Mucosa of descending colon (tissue), 3 donors: ENCODE data around the gene POLA2. TPM values are rescaled to one million over a fixed set of nuclear protein-coding genes. Genes with fewer than 3 reads are reported as not detected.
"Not testable (repeated sequence)": the region's sequence is repeated elsewhere in the genome, so short reads cannot be mapped to it uniquely, and the experiment has no call there.

Experiments used
- ATAC-seq: fragments of 200-7000 bp; cut with Tn5 transposase; one replicate; pipeline ENCODE4 v1.9.1; 2020; ENCODE audit warnings: mild to moderate bottlenecking, moderate library complexity
- DNase-seq, 3 donors: peaks; one replicate each; pipeline ENCODE4 v3.0.0-alpha.2; 2020
- H3K36me3 ChIP-seq: fragments of 200-600 bp; one replicate; pipeline ENCODE4 v1.8.0; 2021; ENCODE audit warnings: low read depth, mild to moderate bottlenecking
- H3K4me1 ChIP-seq: fragments of 200-600 bp; one replicate; pipeline ENCODE4 v1.8.0; 2021; ENCODE audit warnings: low read depth, mild to moderate bottlenecking
- H3K4me3 ChIP-seq: fragments of 200-600 bp; one replicate; pipeline ENCODE4 v1.8.0; 2021; ENCODE audit warnings: mild to moderate bottlenecking
- H3K9me3 ChIP-seq: fragments of 200-600 bp; one replicate; pipeline ENCODE4 v1.8.0; 2021; ENCODE audit warnings: mild to moderate bottlenecking
- intact Hi-C, 2 donors: fragments of 100-400 bp; cut with DNase I in 1 of 2; cut with micrococcal nuclease in 1 of 2; formaldehyde crosslinking; loops; one replicate each; pipeline versions ENCODE4 v1.11.0 to v1.11.1; 2022; cut with DNase I, micrococcal nuclease
- total RNA-seq, 3 donors: library from RNA; stranded (reverse); fragmentation: NEBNext Ultra II Directional in 2 of 3; extraction: Animal tissue kit (Norgen Biotek cat#: 25700) in 2 of 3; gene quantifications; one replicate each; pipeline versions ENCODE4 v1.2.1 to v1.2.4, GENCODE V29; 2021 to 2023
- TF ChIP-seq, protein P1 (sequence below): fragments of 200-600 bp; IDR thresholded peaks from one replicate; pipeline ENCODE4 v1.8.0; 2022; ENCODE audit warnings: antibody characterized with exemption, mild to moderate bottlenecking
- donor health status: DM: no; HTN: no; CAD: no; lungs with moderate emphysema.
- donor health status: DM: no; HTN: no; CAD: no.
- donor health status: DM: no; HTN: yes; CAD: no.

The POLA2 gene
- total RNA-seq, 3 donors from 2014 or later, result 8.9 to 14.4 (median 11.4) TPM

DNA sequence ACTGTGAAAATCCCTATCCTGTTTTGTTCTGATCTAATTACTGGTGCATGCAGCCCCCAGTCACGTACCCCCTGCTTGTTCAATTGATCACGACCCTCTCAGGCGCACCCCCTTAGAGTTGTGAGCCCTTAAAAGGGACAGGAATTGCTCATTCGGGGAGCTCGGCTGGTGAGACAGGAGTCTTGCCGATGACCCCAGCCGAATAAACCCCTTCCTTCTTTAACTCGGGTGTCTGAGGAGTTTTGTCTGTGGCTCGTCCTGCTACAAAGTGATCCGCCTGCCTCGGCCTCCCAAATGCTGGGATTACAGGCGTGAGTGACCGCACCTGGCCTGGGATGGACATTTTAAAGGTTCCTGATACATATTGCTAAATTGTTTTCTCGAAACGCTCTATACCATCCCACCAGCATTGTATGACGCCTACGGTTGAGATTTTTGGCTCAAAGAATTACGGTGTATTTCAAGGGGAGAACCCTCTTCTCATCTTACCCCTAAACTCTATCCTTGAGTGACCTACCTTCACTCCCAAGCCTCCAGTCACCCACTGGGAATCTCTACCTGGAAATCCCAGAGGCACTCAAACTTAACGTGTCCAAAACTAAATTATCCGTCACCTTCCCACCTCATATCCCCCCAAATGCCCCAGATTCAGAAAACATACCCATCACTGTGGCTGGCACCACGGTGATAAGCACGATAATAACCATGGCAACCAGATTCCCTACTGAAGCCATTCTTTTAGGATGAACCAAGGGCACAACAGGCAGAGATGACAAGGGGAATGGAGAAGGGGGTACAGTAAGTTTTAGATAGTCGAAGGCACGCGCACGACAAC is 789 bp upstream of the POLA2 start:
- Histone ChIP-seq H3K4me3 (peak overlapping the region; percentile 48), H3K4me1 (peaks cover 15% of the 10 kb centered on the region), H3K9me3 (no peaks in the 10 kb centered on the region), H3K36me3 (no peaks in the 10 kb centered on the region)
- ATAC-seq (no peak), DNase-seq (peak in 1 of 3 donors; percentile 20)
- TF ChIP-seq, protein P1, sequence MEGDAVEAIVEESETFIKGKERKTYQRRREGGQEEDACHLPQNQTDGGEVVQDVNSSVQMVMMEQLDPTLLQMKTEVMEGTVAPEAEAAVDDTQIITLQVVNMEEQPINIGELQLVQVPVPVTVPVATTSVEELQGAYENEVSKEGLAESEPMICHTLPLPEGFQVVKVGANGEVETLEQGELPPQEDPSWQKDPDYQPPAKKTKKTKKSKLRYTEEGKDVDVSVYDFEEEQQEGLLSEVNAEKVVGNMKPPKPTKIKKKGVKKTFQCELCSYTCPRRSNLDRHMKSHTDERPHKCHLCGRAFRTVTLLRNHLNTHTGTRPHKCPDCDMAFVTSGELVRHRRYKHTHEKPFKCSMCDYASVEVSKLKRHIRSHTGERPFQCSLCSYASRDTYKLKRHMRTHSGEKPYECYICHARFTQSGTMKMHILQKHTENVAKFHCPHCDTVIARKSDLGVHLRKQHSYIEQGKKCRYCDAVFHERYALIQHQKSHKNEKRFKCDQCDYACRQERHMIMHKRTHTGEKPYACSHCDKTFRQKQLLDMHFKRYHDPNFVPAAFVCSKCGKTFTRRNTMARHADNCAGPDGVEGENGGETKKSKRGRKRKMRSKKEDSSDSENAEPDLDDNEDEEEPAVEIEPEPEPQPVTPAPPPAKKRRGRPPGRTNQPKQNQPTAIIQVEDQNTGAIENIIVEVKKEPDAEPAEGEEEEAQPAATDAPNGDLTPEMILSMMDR, result no peak
- intact Hi-C loops, result no loop called here

DNA sequence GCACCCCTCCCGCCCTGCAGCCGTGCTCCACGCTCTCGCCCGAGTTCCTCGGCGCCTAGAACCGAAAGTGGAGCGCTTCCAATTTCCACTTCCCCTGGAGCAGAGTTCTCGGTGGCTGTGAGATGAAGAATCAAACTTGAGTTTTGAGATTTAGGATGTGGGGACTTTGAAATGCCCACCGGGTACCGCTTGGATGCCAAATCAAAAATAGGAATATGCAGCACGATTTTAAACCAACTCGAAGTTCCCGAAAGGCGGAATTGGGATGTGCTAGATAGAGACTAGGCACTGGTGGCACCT is 569 bp downstream of the POLA2 start:
- peaks cover 15% of the 10 kb centered on the region for H3K4me1 ChIP-seq
- ATAC-seq (no peak), DNase-seq (peak in 1 of 3 donors; percentile 49)
- no peaks in the 10 kb centered on the region for H3K9me3 ChIP-seq
- peak overlapping the region; percentile 48 for H3K4me3 ChIP-seq
- H3K36me3 ChIP-seq, result no peaks in the 10 kb centered on the region
- TF ChIP-seq, protein P1, result no peak
- intact Hi-C loops, result no loop called here

DNA sequence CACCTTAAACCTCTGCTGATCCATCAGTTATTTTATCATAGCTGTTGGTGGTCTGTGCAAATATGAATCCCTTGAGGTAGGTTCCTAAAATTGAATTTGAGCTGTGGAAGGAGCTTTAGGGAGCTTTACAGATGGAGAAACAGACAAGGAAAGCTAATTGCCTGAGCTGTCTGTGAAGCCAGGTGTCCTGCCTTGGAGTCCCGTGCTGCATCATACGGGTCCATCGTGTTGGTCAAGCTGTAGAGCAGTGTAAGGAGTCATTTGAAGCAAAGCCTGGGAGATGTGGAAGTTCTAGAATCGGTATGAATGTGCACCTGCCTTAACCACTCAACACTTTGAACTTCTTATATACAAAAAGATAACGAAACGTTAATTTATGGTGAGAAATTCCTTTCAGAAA is 1.0 kb downstream of the POLA2 start:
- TF ChIP-seq, protein P1, result no peak
- Histone ChIP-seq H3K36me3 (no peaks in the 10 kb centered on the region), H3K9me3 (no peaks in the 10 kb centered on the region), H3K4me3 (no peak overlapping the region), H3K4me1 (peaks cover 15% of the 10 kb centered on the region)
- intact Hi-C loops, result no loop called here
- no peak for ATAC-seq
- no peak for DNase-seq

DNA sequence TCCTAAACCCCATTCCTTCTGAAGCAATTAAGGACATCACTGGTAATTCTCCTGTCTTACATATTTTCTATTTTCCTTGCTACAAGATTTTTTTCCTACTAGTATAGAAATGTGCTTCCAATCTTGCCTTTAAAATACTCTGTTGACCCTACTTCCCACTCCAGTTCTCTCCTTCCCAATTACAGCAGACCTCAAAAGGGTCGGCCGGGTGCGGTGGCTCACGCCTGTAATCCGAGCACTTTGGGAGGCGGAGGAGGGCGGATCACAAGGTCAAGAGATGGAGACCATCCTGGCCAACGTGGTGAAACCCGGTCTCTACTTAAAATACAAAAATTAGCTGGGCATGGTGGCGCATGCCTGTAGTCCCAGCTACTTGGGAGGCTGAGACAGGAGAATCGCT is 3.0 kb downstream of the POLA2 start:
- intact Hi-C loops, H3K36me3 ChIP-seq, DNase-seq, H3K9me3 ChIP-seq, ATAC-seq, H3K4me3 ChIP-seq: not testable (repeated sequence)
- H3K4me1 ChIP-seq, result peaks cover 15% of the 10 kb centered on the region

DNA sequence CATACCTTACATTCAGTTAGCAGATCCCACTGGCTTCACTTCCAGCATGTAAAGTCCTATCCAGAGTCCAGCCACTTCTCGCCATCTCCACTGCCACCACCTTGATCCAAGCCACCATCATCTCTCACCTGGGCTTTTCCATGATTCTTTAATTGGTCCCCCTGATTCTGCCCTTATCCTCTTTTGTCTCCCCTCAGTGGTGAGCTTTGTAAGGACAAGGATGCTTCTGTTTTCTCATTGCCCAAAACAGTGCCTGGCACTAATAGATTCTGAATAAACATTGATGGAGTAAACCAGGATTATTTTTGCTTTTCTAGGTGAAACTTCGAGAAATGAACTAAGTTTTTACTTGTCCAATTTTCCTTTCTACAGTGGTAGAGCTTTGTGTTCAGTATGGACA is 4.4 kb downstream of the POLA2 start:
- DNase-seq, result no peak
- H3K36me3 ChIP-seq, result no peaks in the 10 kb centered on the region
- H3K4me1 ChIP-seq, result peaks cover 12% of the 10 kb centered on the region
- H3K4me3 ChIP-seq, result no peak overlapping the region
- no peaks in the 10 kb centered on the region for H3K9me3 ChIP-seq
- intact Hi-C loops, result no loop called here
- ATAC-seq, result no peak
- TF ChIP-seq, protein P1, result no peak

DNA sequence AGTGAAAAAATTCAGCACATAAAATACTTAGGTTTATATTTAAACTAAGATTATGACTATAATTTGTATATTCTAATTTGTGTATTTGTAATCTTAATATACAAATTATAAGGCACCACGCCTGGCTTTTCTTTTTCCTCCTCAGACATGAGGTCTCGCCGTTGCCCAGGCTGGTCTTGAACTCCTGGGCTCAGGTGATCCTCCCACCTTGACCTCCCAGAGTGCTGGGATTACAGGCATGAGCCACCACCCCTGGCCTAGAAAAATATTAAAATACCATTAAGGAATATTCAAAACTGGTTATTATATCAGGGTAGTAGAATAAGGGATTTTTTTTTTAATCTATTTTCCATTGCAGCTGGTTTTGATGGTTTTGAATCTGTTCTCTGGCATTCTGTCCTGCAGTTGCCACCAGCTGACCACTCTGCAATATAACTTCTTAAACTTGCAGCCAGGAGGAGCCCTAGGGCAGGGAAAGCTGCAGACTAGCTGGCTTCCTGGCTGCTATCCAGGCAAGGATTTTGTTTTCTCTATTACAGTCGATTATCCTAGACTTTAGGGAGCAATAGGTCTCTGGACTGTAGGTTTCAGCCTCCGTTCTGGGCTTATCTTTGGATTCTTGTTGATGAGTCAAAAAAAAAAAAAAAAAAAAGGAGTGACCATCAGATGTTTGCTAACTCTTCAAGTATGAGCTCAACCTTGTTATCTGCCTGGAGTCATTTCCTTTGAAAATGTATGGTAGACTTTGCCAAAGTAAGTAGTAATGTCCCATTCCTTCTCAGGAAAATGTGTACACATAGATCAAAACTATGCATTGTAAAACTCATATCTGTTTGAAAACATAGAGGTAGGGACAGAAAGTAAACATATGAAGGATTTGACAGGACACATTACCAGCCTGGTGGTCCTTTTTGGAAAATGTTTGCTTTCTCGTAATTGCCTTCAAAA is 13.2 kb downstream of the POLA2 start:
- ATAC-seq, result peak; percentile 88
- Histone ChIP-seq H3K36me3 (no peaks in the 10 kb centered on the region), H3K9me3 (no peaks in the 10 kb centered on the region), H3K4me1 (peaks cover 18% of the 10 kb centered on the region), H3K4me3 (no peak overlapping the region)
- intact Hi-C loops, result loop anchor here (2.0 to 5.0 kb wide), 2 partner anchors 40 to 47 kb away; partner anchors contain the start of gene CDC42EP2 (in 1 of the 2)
- peak in 2 of 3 donors; percentile 58 to 91 for DNase-seq
- TF ChIP-seq, protein P1, result peak; percentile 49
